Neuronal stem cell (in vitro differentiated cells): ENCODE measurements around the gene ARL6IP6.
"Not testable (repeated sequence)": the region's sequence is repeated elsewhere in the genome, so short reads cannot be mapped to it uniquely, and the experiment has no call there.

ENCODE experiments used
- DNase-seq: peaks from one replicate; pipeline ENCODE4 v3.0.0-alpha.2; 2013; ENCODE audit warnings: low spot score
- H2AFZ ChIP-seq: one replicate; pipeline ENCODE4 v1.6.1; 2013; ENCODE audit warnings: mild to moderate bottlenecking, low read length, inconsistent platforms
- H2AK5ac ChIP-seq: 2 replicates; pipeline ENCODE4 v1.6.1; 2013; ENCODE audit warnings: low read depth, mild to moderate bottlenecking, inconsistent platforms, low read length, moderate library complexity, mixed read lengths
- H2BK120ac ChIP-seq: 2 replicates; pipeline ENCODE4 v1.6.1; 2013; ENCODE audit warnings: low read depth, mild to moderate bottlenecking, inconsistent platforms, low read length, moderate library complexity, mixed read lengths
- H2BK12ac ChIP-seq: one replicate; pipeline ENCODE4 v1.6.1; 2013; ENCODE audit warnings: low read length, inconsistent platforms
- H2BK15ac ChIP-seq: 2 replicates; pipeline ENCODE4 v1.6.1; 2013; ENCODE audit warnings: mild to moderate bottlenecking, low read length, inconsistent platforms, mixed read lengths
- H2BK5ac ChIP-seq: one replicate; pipeline ENCODE4 v1.6.1; 2013; ENCODE audit warnings: inconsistent platforms, mild to moderate bottlenecking, low read length, moderate library complexity
- H3K14ac ChIP-seq: one replicate; pipeline ENCODE4 v1.6.1; 2013; ENCODE audit warnings: low read length, inconsistent platforms
- H3K18ac ChIP-seq: 2 replicates; pipeline ENCODE4 v1.6.1; 2013; ENCODE audit warnings: low read length, inconsistent platforms
- H3K23ac ChIP-seq: 2 replicates; pipeline ENCODE4 v1.6.1; 2013; ENCODE audit warnings: low read depth, mild to moderate bottlenecking, mixed read lengths, low read length, inconsistent platforms; ENCODE audit not compliant: poor library complexity
- H3K27ac ChIP-seq: replicated peaks from 3 replicates; pipeline ENCODE4 v1.5.1; 2013; ENCODE audit warnings: low read length, inconsistent platforms
- H3K27me3 ChIP-seq, 3 experiments: 2 replicates each; pipeline ENCODE4 v1.6.1; 2013; ENCODE audit warnings: low read length in 3 of 3, mild to moderate bottlenecking in 2 of 3, inconsistent platforms in 1 of 3, low read depth in 1 of 3, mixed read lengths in 1 of 3, moderate library complexity in 1 of 3; ENCODE audit not compliant: control insufficient read depth in 3 of 3, insufficient read depth in 3 of 3
- H3K36me3 ChIP-seq, 2 donors: replicated peaks in 1 of 2; 2 replicates each; pipeline ENCODE4 v1.6.1; 2013; ENCODE audit warnings: low read length in 2 of 2; ENCODE audit not compliant: control insufficient read depth in 2 of 2, insufficient read depth in 2 of 2
- H3K4ac ChIP-seq: 2 replicates; pipeline ENCODE4 v1.6.1; 2013; ENCODE audit warnings: inconsistent platforms, mild to moderate bottlenecking, low read length, moderate library complexity
- H3K4me1 ChIP-seq, 2 donors: 1 replicate in 1 of 2; 2 replicates in 1 of 2; pipeline ENCODE4 v1.6.1; 2013; ENCODE audit warnings: low read length in 2 of 2, low read depth in 1 of 2; ENCODE audit not compliant: control insufficient read depth in 2 of 2, insufficient read depth in 1 of 2
- H3K4me2 ChIP-seq: one replicate; pipeline ENCODE4 v1.6.1; 2013; ENCODE audit warnings: mild to moderate bottlenecking, low read length, inconsistent platforms; ENCODE audit not compliant: insufficient read depth, poor library complexity, severe bottlenecking
- H3K4me3 ChIP-seq, 2 donors: 2 replicates each; pipeline ENCODE4 v1.5.1; 2013; ENCODE audit warnings: low read length in 2 of 2, mild to moderate bottlenecking in 2 of 2, inconsistent platforms in 1 of 2, moderate library complexity in 1 of 2
- H3K79me1 ChIP-seq: one replicate; pipeline ENCODE4 v1.6.1; 2013; ENCODE audit warnings: low read depth, mild to moderate bottlenecking, inconsistent platforms, low read length, moderate library complexity
- H3K9ac ChIP-seq: one replicate; pipeline ENCODE4 v1.6.1; 2013; ENCODE audit warnings: mild to moderate bottlenecking, low read depth, low read length, inconsistent platforms; ENCODE audit not compliant: poor library complexity
- H3K9me3 ChIP-seq, 2 donors: replicated peaks in 1 of 2; 2 replicates each; pipeline versions ENCODE3 to v1.6.1; 2013; ENCODE audit warnings: low read length in 2 of 2, mild to moderate bottlenecking in 2 of 2, inconsistent platforms in 1 of 2, low read depth in 1 of 2, mixed read lengths in 1 of 2, moderate library complexity in 1 of 2; ENCODE audit not compliant: control insufficient read depth in 2 of 2, insufficient read depth in 1 of 2
- H4K8ac ChIP-seq: one replicate; pipeline ENCODE4 v1.6.1; 2013; ENCODE audit warnings: low read depth, mild to moderate bottlenecking, inconsistent platforms, low read length, moderate library complexity
- H4K91ac ChIP-seq: one replicate; pipeline ENCODE4 v1.6.1; 2013; ENCODE audit warnings: low read length, low read depth, mild to moderate bottlenecking, inconsistent platforms; ENCODE audit not compliant: poor library complexity
- WGBS, 2 donors: extraction: QIAGEN DNeasy Blood & Tissue Kit; methylation state at CpG; one replicate each; pipeline ENCODE4 v1.1.7; 2013; ENCODE audit warnings: missing lambda C conversion rate in 2 of 2, mixed read lengths in 1 of 2; ENCODE audit not compliant: insufficient read length in 2 of 2, insufficient replicate concordance in 1 of 2; ENCODE audit errors: extremely low coverage in 2 of 2; 5-methylcytosine and 5-hydroxymethylcytosine counted together

The ARL6IP6 gene

GRCh38 chr2:152729844-152730243, 11.4 kb downstream of the ARL6IP6 start:
- Histone ChIP-seq H4K91ac (no peak overlapping the region), H3K18ac (no peak overlapping the region), H4K8ac (no peak overlapping the region), H3K9me3 (no peaks in the 10 kb centered on the region), H3K27me3 (no peaks in the 10 kb centered on the region), H2BK5ac (no peak overlapping the region), H3K27ac (no peak overlapping the region), H2BK120ac (no peak overlapping the region), H3K4me3 (no peak overlapping the region), H3K9ac (no peak overlapping the region), H3K14ac (no peak overlapping the region), H3K36me3 (peaks cover 0 to 89% of the 10 kb centered on the region in 2 donors), H2BK12ac (no peak overlapping the region), H3K4me1 (no peaks in the 10 kb centered on the region), H2AFZ (no peak overlapping the region), H2BK15ac (no peak overlapping the region), H2AK5ac (no peak overlapping the region), H3K4ac (no peak overlapping the region), H3K4me2 (no peak overlapping the region), H3K79me1 (no peaks in the 10 kb centered on the region), H3K23ac (no peak overlapping the region)
- DNase-seq: no peak
- WGBS, 2 donors: no CpG with 5 or more reads among the region's 2 CpGs

- H2AFZ ChIP-seq: no peak overlapping the region
- peaks cover 0 to 90% of the 10 kb centered on the region in 2 donors for H3K36me3 ChIP-seq
- H3K23ac ChIP-seq: no peak overlapping the region
- no peak overlapping the region for H4K91ac ChIP-seq
- no peak overlapping the region for H3K27ac ChIP-seq
- no peak overlapping the region for H2BK5ac ChIP-seq
- WGBS, 2 donors: no CpG with 5 or more reads among the region's 1 CpG
- H3K18ac ChIP-seq: no peak overlapping the region
- H2BK12ac ChIP-seq: no peak overlapping the region
- H3K4ac ChIP-seq: no peak overlapping the region
- H3K4me3 ChIP-seq: no peak overlapping the region
- H3K4me1 ChIP-seq: no peaks in the 10 kb centered on the region
- no peak overlapping the region for H3K14ac ChIP-seq
- H3K79me1 ChIP-seq: no peaks in the 10 kb centered on the region
- H2BK15ac ChIP-seq: no peak overlapping the region
- H3K9me3 ChIP-seq: no peaks in the 10 kb centered on the region
- no peak overlapping the region for H2AK5ac ChIP-seq
- H4K8ac ChIP-seq: no peak overlapping the region
- H3K27me3 ChIP-seq: no peaks in the 10 kb centered on the region
- H2BK120ac ChIP-seq: no peak overlapping the region
- no peak overlapping the region for H3K9ac ChIP-seq
- no peak for DNase-seq
- H3K4me2 ChIP-seq: no peak overlapping the region
Observed at GRCh38 chr2:152730591-152731333, 12.3 kb downstream of the ARL6IP6 start.

DNA sequence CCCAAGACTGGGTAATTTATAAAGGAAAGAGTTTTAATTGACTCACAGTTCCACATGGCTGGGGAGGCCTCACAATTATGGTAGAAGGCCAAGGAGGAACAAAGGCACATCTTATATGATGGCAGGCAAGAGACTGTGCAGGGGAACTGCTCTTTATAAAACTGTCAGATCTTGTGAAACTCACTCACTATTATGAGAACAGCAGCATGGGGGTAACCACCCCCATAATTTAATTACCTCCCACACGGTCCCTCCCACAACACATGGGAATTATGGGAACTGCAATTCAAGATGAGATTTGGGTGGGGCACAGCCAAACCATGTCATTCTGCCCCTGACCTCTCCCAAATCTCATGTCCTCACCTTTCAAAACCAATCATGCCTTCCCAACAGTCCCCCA, 19.1 kb downstream of the ARL6IP6 start:
- H2BK15ac ChIP-seq, H3K27me3 ChIP-seq, H3K79me1 ChIP-seq, H4K91ac ChIP-seq, H3K18ac ChIP-seq, H2BK12ac ChIP-seq, H3K4me3 ChIP-seq, H2BK120ac ChIP-seq, H2BK5ac ChIP-seq, H3K27ac ChIP-seq, H4K8ac ChIP-seq, H3K4me1 ChIP-seq, H2AFZ ChIP-seq, H3K4ac ChIP-seq, H2AK5ac ChIP-seq, H3K23ac ChIP-seq, H3K14ac ChIP-seq, H3K4me2 ChIP-seq, H3K9ac ChIP-seq, DNase-seq: not testable (repeated sequence)
- H3K36me3 ChIP-seq: peaks cover 16 to 96% of the 10 kb centered on the region in 2 donors
- peaks cover 1 to 24% of the 10 kb centered on the region in 2 donors for H3K9me3 ChIP-seq
- WGBS, 2 donors: no CpG with 5 or more reads among the region's 1 CpG

DNA sequence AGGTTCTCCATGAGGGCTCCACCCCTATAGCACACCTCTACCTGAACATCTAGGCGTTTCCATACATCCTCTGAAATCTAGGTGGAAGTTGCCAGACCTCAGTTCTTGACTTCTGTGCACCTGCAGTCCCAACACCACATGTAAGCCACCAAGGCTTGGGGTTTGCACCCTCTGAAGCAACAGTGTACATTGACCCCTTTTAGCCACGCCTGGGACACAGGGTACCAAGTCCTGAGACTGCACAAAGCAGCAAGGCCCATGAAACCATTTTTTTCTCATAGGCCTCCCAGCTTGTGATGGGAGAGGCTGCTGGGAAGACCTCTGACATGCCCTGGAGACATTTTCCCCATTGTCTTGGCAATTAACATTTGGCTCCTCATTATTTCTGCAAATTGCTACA, 20.0 kb downstream of the ARL6IP6 start:
- H2BK12ac ChIP-seq: no peak overlapping the region
- H3K9me3 ChIP-seq: peaks cover 1 to 24% of the 10 kb centered on the region in 2 donors
- no peak overlapping the region for H2BK120ac ChIP-seq
- peaks cover 1% of the 10 kb centered on the region for H3K79me1 ChIP-seq
- no peak overlapping the region for H3K4ac ChIP-seq
- H3K18ac ChIP-seq: no peak overlapping the region
- H2AK5ac ChIP-seq: no peak overlapping the region
- H3K27ac ChIP-seq: no peak overlapping the region
- H4K91ac ChIP-seq: no peak overlapping the region
- H3K4me2 ChIP-seq: no peak overlapping the region
- no peaks in the 10 kb centered on the region for H3K4me1 ChIP-seq
- no peak overlapping the region for H2AFZ ChIP-seq
- peak overlapping the region in 1 of 2 donors; percentile 50 for H3K4me3 ChIP-seq
- H2BK15ac ChIP-seq: no peak overlapping the region
- DNase-seq: no peak
- H3K27me3 ChIP-seq: no peaks in the 10 kb centered on the region
- no peak overlapping the region for H4K8ac ChIP-seq
- no peak overlapping the region for H3K23ac ChIP-seq
- no CpG with 5 or more reads among the region's 2 CpGs for WGBS, 2 donors
- no peak overlapping the region for H3K14ac ChIP-seq
- H3K36me3 ChIP-seq: peaks cover 16 to 97% of the 10 kb centered on the region in 2 donors
- H2BK5ac ChIP-seq: no peak overlapping the region
- H3K9ac ChIP-seq: no peak overlapping the region
